K562 (cell line): ENCODE measurements around the gene NPAS1. TPM values are rescaled to one million over a fixed set of nuclear protein-coding genes. Genes with fewer than 3 reads are reported as not detected.
A peak's percentile ranks its signal among the peaks of the same experiment; 100 is the strongest.

ENCODE experiments used
- ATAC-seq: fragments of 200-7000 bp; cut with Tn5 transposase; 3 replicates; pipeline ENCODE4 v1.9.1; 2020; ENCODE audit warnings: moderate library complexity
- BruUV-seq: library from RNA; stranded (reverse); fragments of 400-500 nt; replicated peaks from 2 replicates; lab custom pipeline; 2021; lab: Mats Ljungman, UMichigan
- CTCF ChIA-PET: fragments of 300-600 bp; formaldehyde crosslinking; extraction: SDS; loops from one replicate; lab custom pipeline; 2021; ENCODE audit warnings: low intra/inter-chr PET ratio; lab: Yijun Ruan, JAX
- POLR2A ChIA-PET: fragments of 300-600, 350-650 bp; sonication (Branson Sonifier 250); formaldehyde crosslinking; extraction: SDS; loops from one replicate; lab custom pipeline; 2021; ENCODE audit warnings: antibody characterized with exemption, inconsistent platforms; lab: Yijun Ruan, JAX
- DNase-seq, 4 experiments: peaks; one replicate each; pipeline versions ENCODE4 v3.0.0 to v3.0.0-alpha.2; 2011 to 2018; ENCODE audit warnings: low spot score in 3 of 4, mixed read lengths in 3 of 4; ENCODE audit errors: extremely low read depth in 1 of 4
- FAIRE-seq: peaks from 2 replicates; lab custom pipeline; 2011; peaks lifted over from hg19 to GRCh38; lab: Jason Lieb, UNC
- H2AFZ ChIP-seq: 2 replicates; pipeline ENCODE4 v1.6.0; 2011; ENCODE audit warnings: low read depth, low read length, control low read depth, inconsistent platforms
- H3K27ac ChIP-seq: fragments of 200-600 bp; 3 replicates; pipeline ENCODE4 v1.8.0; 2011; ENCODE audit warnings: low read depth, mild to moderate bottlenecking, control low read depth, inconsistent platforms, low read length, moderate library complexity, mixed read lengths; ENCODE audit errors: extremely low read depth
- H3K27me3 ChIP-seq, 2 experiments: fragments of 300-600 bp in 1 of 2; 2 replicates in 1 of 2; 3 replicates in 1 of 2; pipeline versions ENCODE4 v1.6.0 to v1.8.0; 2011; ENCODE audit warnings: inconsistent platforms in 2 of 2, low read length in 2 of 2, mild to moderate bottlenecking in 1 of 2, mixed read lengths in 1 of 2, moderate library complexity in 1 of 2; ENCODE audit not compliant: control insufficient read depth in 2 of 2, insufficient read depth in 2 of 2
- H3K36me3 ChIP-seq: fragments of 300-600 bp; 3 replicates; pipeline ENCODE4 v1.8.0; 2011; ENCODE audit warnings: mild to moderate bottlenecking, low read length, inconsistent platforms; ENCODE audit not compliant: control insufficient read depth, insufficient read depth
- H3K4me1 ChIP-seq, 2 experiments: fragments of 200-600 bp in 1 of 2; replicated peaks in 1 of 2; 2 replicates in 1 of 2; 3 replicates in 1 of 2; pipeline versions ENCODE4 v1.5.1 to v1.8.0; 2011; ENCODE audit warnings: inconsistent platforms in 2 of 2, low read length in 2 of 2, mild to moderate bottlenecking in 1 of 2, mixed read lengths in 1 of 2, moderate library complexity in 1 of 2; ENCODE audit not compliant: control insufficient read depth in 2 of 2, insufficient read depth in 2 of 2
- H3K4me2 ChIP-seq: 2 replicates; pipeline ENCODE4 v1.6.1; 2011; ENCODE audit warnings: low read length, control low read depth, inconsistent platforms, mixed read lengths; ENCODE audit not compliant: insufficient read depth
- H3K4me3 ChIP-seq: fragments of 200-600 bp; sonication (generic), shearing (Covaris generic); 2 replicates; pipeline ENCODE4 v1.5.1; 2016; ENCODE audit warnings: control low read depth, inconsistent platforms
- H3K79me2 ChIP-seq: fragments of 200-600 bp; 3 replicates; pipeline ENCODE4 v1.8.0; 2011; ENCODE audit warnings: low read length, inconsistent platforms; ENCODE audit not compliant: control insufficient read depth, insufficient read depth
- H3K9ac ChIP-seq, 2 experiments: 2 replicates each; pipeline versions ENCODE4 v1.6.0 to v1.6.1; 2011; ENCODE audit warnings: low read depth in 2 of 2, low read length in 2 of 2, control low read depth in 1 of 2, inconsistent platforms in 1 of 2, mild to moderate bottlenecking in 1 of 2, mixed read lengths in 1 of 2; ENCODE audit not compliant: insufficient read depth in 1 of 2
- H3K9me1 ChIP-seq: one replicate; pipeline ENCODE4 v1.6.0; 2011; ENCODE audit warnings: inconsistent platforms, mild to moderate bottlenecking, low read length, moderate library complexity; ENCODE audit not compliant: control insufficient read depth, insufficient read depth
- H3K9me3 ChIP-seq: replicated peaks from 2 replicates; pipeline ENCODE4 v1.5.1; 2011; ENCODE audit warnings: low read depth, low read length, inconsistent platforms; ENCODE audit not compliant: control insufficient read depth, insufficient read depth
- H4K20me1 ChIP-seq: replicated peaks from 2 replicates; pipeline ENCODE4 v1.6.1; 2011; ENCODE audit warnings: low read length, inconsistent platforms, mixed read lengths; ENCODE audit not compliant: control insufficient read depth, insufficient read depth
- MED1 ChIP-seq: sonication (generic); formaldehyde crosslinking; IDR thresholded peaks from 2 replicates; pipeline ENCODE4 v1.8.1; 2023; ENCODE audit warnings: missing genetic modification reagents, borderline replicate concordance
- RBFOX2 ChIP-seq: fragments of 200-400 bp; formaldehyde crosslinking; IDR thresholded peaks from 2 replicates; pipeline ENCODE4 v1.6.1; 2017; ENCODE audit warnings: low read depth, mild to moderate bottlenecking, low read length, moderate library complexity
- WGBS: fragments of 100-300 bp; shearing (Covaris generic); methylation state at CpG from one replicate; pipeline ENCODE4 v1.1.6; 2016; ENCODE audit warnings: low coverage, mixed read lengths; ENCODE audit not compliant: insufficient coverage; ENCODE audit errors: missing lambda C conversion rate; 5-methylcytosine and 5-hydroxymethylcytosine counted together
- in situ Hi-C: fragments of 300-500 bp; cut with MboI; formaldehyde crosslinking; loops from 4 replicates; pipeline ENCODE4 v1.15.0; 2018; ENCODE audit warnings: inconsistent platforms, mixed read lengths
- intact Hi-C: fragments of 100-400 bp; cut with micrococcal nuclease; formaldehyde crosslinking; loops from 2 replicates; pipeline ENCODE4 v1.14.2; 2022
- polyA plus RNA-seq, 8 experiments: library from polyadenylated mRNA; depleted of rRNA in 4 of 8; stranded (reverse) in 5 of 8; unstranded in 3 of 8; fragments of >200 nt; fragmentation: Nextera tagmentation in 2 of 8; fragmentation: Illumina TruSeq in 1 of 8; extraction: Ambion mirVana in 2 of 8; extraction: Trizol in 1 of 8; gene quantifications; 2 replicates each; pipeline versions ENCODE4 v1.2.1 to v1.2.3, GENCODE V29; 2011 to 2014; ENCODE audit warnings: inconsistent platforms in 1 of 8, missing spikeins in 1 of 8
- total RNA-seq, 7 experiments: library from RNA; depleted of rRNA in 6 of 7; stranded (reverse); fragments of >200 nt in 6 of 7; fragmentation: Illumina TruSeq in 2 of 7; extraction: Trizol in 2 of 7; gene quantifications; 2 replicates each; pipeline versions ENCODE4 v1.2.1 to v1.2.3, GENCODE V29; 2011 to 2021; ENCODE audit warnings: low replicate concordance in 1 of 7

The NPAS1 gene
- total and polyA plus RNA-seq, 9 of the 15 experiments (the other 6 are each of a cell fraction or from before 2014, with no cell fraction given) = 0.58 to 5.3 (median 2.0) TPM; not detected in 2

DNA sequence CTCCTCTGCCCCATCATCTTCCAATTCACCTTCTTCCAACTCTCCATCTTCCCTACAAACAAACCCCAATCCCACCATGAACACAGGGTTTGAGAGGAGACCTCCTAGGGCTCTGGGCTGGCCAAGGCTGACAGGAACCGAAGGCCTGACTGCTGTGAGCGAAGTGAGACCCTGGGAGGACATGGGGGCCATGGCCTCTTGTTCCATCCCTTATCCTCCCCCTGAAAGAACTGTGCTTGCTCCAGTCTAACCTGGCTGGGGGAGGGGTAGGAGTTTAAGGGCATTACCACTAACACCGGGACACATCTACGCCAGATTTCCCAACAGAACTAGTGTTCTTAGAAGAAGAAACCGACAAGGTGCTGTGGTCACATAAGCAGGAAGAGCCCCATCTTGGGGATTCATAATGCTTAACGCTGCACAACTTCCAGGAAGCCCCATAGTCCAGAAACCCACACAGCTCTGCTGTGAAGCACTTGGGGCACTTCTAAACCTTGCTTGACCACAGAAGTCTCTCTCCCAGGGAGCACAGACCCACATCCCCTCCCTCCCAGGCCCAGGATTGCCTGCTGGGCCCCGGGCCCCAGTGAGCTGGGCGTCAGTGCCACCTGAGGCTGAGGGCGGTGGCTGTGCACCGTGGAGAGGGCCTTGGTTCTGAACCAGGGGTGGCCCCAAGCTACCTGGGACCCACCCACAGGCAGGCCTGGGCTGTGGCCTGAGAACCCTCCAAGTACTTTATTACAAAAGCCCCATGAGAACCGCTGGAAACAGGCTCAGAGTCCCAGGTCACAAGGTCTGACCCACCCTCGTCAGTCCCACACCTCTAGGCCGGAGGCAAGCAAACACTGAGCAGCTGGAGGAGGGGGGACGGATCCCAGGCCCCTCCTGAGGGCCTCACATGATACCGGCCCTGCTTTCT is 75.2 kb downstream of the NPAS1 start:
- H2AFZ ChIP-seq = no peak overlapping the region
- intact Hi-C loops = no loop called here
- in situ Hi-C loops = no loop called here
- H3K36me3 ChIP-seq = peaks cover 84% of the 10 kb centered on the region; the same call in 2 of the 3 replicates
- H3K4me2 ChIP-seq = no peak overlapping the region
- whole genome bisulfite sequencing = 82% methylated on average over 14 of the region's 15 CpGs
- peak overlapping the region in 1 of 2 experiments; percentile 84; a peak in 2 of 4 replicates for H3K9ac ChIP-seq
- no peaks in the 10 kb centered on the region for H3K27me3 ChIP-seq
- no peaks in the 10 kb centered on the region for H3K9me3 ChIP-seq
- POLR2A ChIA-PET = interaction anchor here (0.9 to 2.7 kb wide), 7 partner anchors 10 to 60 kb away, joined by 3 to 13 read pairs (median 4); partner anchors contain the start of gene ZC3H4
- DNase-seq (no peak), ATAC-seq (no peak), FAIRE-seq (no peak)
- TF ChIP-seq MED1 (CRISPR knock-in tag) (no peak), RBFOX2 (peak; percentile 35)
- H3K9me1 ChIP-seq = no peaks in the 10 kb centered on the region
- peak overlapping the region; percentile 15; the same call in 2 of the 3 replicates for H3K27ac ChIP-seq
- H3K79me2 ChIP-seq = peaks cover 61% of the 10 kb centered on the region
- CTCF ChIA-PET = no interaction called here
- H4K20me1 ChIP-seq = no peaks in the 10 kb centered on the region
- peaks cover 10 to 29% of the 10 kb centered on the region in 2 experiments; a peak in 4 of 5 replicates for H3K4me1 ChIP-seq
- no TSS peak for BruUV-seq
- no peak overlapping the region for H3K4me3 ChIP-seq

Other genes starting within 250 kb of the NPAS1 start
Only the 7 nearest of the 8 such genes appear.
- gene SLC1A5, start 231.2 kb upstream of the NPAS1 start, total RNA-seq (2014; rRNA removed) = 257 and 266 TPM in 2 replicates
- gene SLC1A5, start 231.2 kb upstream of the NPAS1 start, total RNA-seq (2014; rRNA removed; fragmentation: Illumina TruSeq; extraction: Trizol) = 77.5 and 94.9 TPM in 2 replicates
- 113 and 122 TPM in 2 replicates for gene SLC1A5, start 231.2 kb upstream of the NPAS1 start, total RNA-seq (2015; rRNA removed; fragmentation: Illumina TruSeq; extraction: Trizol)
- gene SLC1A5, start 231.2 kb upstream of the NPAS1 start, total RNA-seq (2021) = 398 and 417 TPM in 2 replicates
- gene SLC1A5, start 231.2 kb upstream of the NPAS1 start, polyA plus RNA-seq (2011; rRNA removed) = 134 and 227 TPM in 2 replicates
- gene SLC1A5, start 231.2 kb upstream of the NPAS1 start, polyA plus RNA-seq (2014; fragmentation: Illumina TruSeq; extraction: Trizol) = 250 and 336 TPM in 2 replicates
- 10 to 100 TPM; 31.2 to 42.0 TPM for gene SLC1A5, start 231.2 kb upstream of the NPAS1 start, polyA plus RNA-seq (2014; fragmentation: Nextera tagmentation; extraction: Ambion mirVana)
- 169 and 256 TPM in 2 replicates for gene SLC1A5, start 231.2 kb upstream of the NPAS1 start, polyA plus RNA-seq (2014; rRNA removed)
- 294 and 338 TPM in 2 replicates for gene AP2S1, start 169.0 kb upstream of the NPAS1 start, total RNA-seq (2014; rRNA removed)
- gene AP2S1, start 169.0 kb upstream of the NPAS1 start, total RNA-seq (2014; rRNA removed; fragmentation: Illumina TruSeq; extraction: Trizol) = 95.3 and 97.5 TPM in 2 replicates
- 131 and 143 TPM in 2 replicates for gene AP2S1, start 169.0 kb upstream of the NPAS1 start, total RNA-seq (2015; rRNA removed; fragmentation: Illumina TruSeq; extraction: Trizol)
- gene AP2S1, start 169.0 kb upstream of the NPAS1 start, total RNA-seq (2021) = 254 and 263 TPM in 2 replicates
- gene AP2S1, start 169.0 kb upstream of the NPAS1 start, polyA plus RNA-seq (2011; rRNA removed) = 136 and 171 TPM in 2 replicates
- gene AP2S1, start 169.0 kb upstream of the NPAS1 start, polyA plus RNA-seq (2014; fragmentation: Illumina TruSeq; extraction: Trizol) = 118 and 172 TPM in 2 replicates
- gene AP2S1, start 169.0 kb upstream of the NPAS1 start, polyA plus RNA-seq (2014; fragmentation: Nextera tagmentation; extraction: Ambion mirVana) = 10 to 100 TPM; 32.4 to 72.0 TPM
- gene AP2S1, start 169.0 kb upstream of the NPAS1 start, polyA plus RNA-seq (2014; rRNA removed) = 196 and 212 TPM in 2 replicates
- gene ARHGAP35, start 158.8 kb upstream of the NPAS1 start, total RNA-seq (2014; rRNA removed) = 10.2 and 13.8 TPM in 2 replicates
- gene ARHGAP35, start 158.8 kb upstream of the NPAS1 start, total RNA-seq (2014; rRNA removed; fragmentation: Illumina TruSeq; extraction: Trizol) = 13.9 TPM in 2 replicates
- 16.0 and 16.2 TPM in 2 replicates for gene ARHGAP35, start 158.8 kb upstream of the NPAS1 start, total RNA-seq (2015; rRNA removed; fragmentation: Illumina TruSeq; extraction: Trizol)
- gene ARHGAP35, start 158.8 kb upstream of the NPAS1 start, total RNA-seq (2021) = 24.5 and 26.4 TPM in 2 replicates
- 9.8 and 10.2 TPM in 2 replicates for gene ARHGAP35, start 158.8 kb upstream of the NPAS1 start, polyA plus RNA-seq (2011; rRNA removed)
- gene ARHGAP35, start 158.8 kb upstream of the NPAS1 start, polyA plus RNA-seq (2014; fragmentation: Illumina TruSeq; extraction: Trizol) = 15.7 and 18.6 TPM in 2 replicates
- gene ARHGAP35, start 158.8 kb upstream of the NPAS1 start, polyA plus RNA-seq (2014; fragmentation: Nextera tagmentation; extraction: Ambion mirVana) = 1 to 10 TPM in 1 of 2 experiments, under 1 TPM in 1; 0.27 to 1.1 TPM
- gene ARHGAP35, start 158.8 kb upstream of the NPAS1 start, polyA plus RNA-seq (2014; rRNA removed) = 7.6 and 9.4 TPM in 2 replicates
- 95.2 and 166 TPM in 2 replicates for gene TMEM160, start 28.8 kb downstream of the NPAS1 start, total RNA-seq (2014; rRNA removed)
- 0.64 and 2.4 TPM in 2 replicates for gene TMEM160, start 28.8 kb downstream of the NPAS1 start, total RNA-seq (2014; rRNA removed; fragmentation: Illumina TruSeq; extraction: Trizol)
- gene TMEM160, start 28.8 kb downstream of the NPAS1 start, total RNA-seq (2015; rRNA removed; fragmentation: Illumina TruSeq; extraction: Trizol) = 2.4 and 4.4 TPM in 2 replicates
- gene TMEM160, start 28.8 kb downstream of the NPAS1 start, total RNA-seq (2021) = 77.6 and 79.5 TPM in 2 replicates
- gene TMEM160, start 28.8 kb downstream of the NPAS1 start, polyA plus RNA-seq (2011; rRNA removed) = 8.7 and 14.0 TPM in 2 replicates
- 1.4 TPM in 1 of 2 replicates, not detected in the other for gene TMEM160, start 28.8 kb downstream of the NPAS1 start, polyA plus RNA-seq (2014; fragmentation: Illumina TruSeq; extraction: Trizol)
- gene TMEM160, start 28.8 kb downstream of the NPAS1 start, polyA plus RNA-seq (2014; fragmentation: Nextera tagmentation; extraction: Ambion mirVana) = under 1 TPM; 0.10 to 0.25 TPM
- gene TMEM160, start 28.8 kb downstream of the NPAS1 start, polyA plus RNA-seq (2014; rRNA removed) = 85.9 and 90.7 TPM in 2 replicates
- gene ZC3H4, start 93.9 kb downstream of the NPAS1 start, total RNA-seq (2014; rRNA removed) = 18.3 and 26.0 TPM in 2 replicates
- gene ZC3H4, start 93.9 kb downstream of the NPAS1 start, total RNA-seq (2014; rRNA removed; fragmentation: Illumina TruSeq; extraction: Trizol) = 19.6 and 24.1 TPM in 2 replicates
- 13.2 and 19.1 TPM in 2 replicates for gene ZC3H4, start 93.9 kb downstream of the NPAS1 start, total RNA-seq (2015; rRNA removed; fragmentation: Illumina TruSeq; extraction: Trizol)
- gene ZC3H4, start 93.9 kb downstream of the NPAS1 start, total RNA-seq (2021) = 59.5 and 75.6 TPM in 2 replicates
- 4.0 and 5.3 TPM in 2 replicates for gene ZC3H4, start 93.9 kb downstream of the NPAS1 start, polyA plus RNA-seq (2011; rRNA removed)
- 33.5 and 33.7 TPM in 2 replicates for gene ZC3H4, start 93.9 kb downstream of the NPAS1 start, polyA plus RNA-seq (2014; fragmentation: Illumina TruSeq; extraction: Trizol)
- 1 to 10 TPM; 2.2 to 8.0 TPM for gene ZC3H4, start 93.9 kb downstream of the NPAS1 start, polyA plus RNA-seq (2014; fragmentation: Nextera tagmentation; extraction: Ambion mirVana)
- gene ZC3H4, start 93.9 kb downstream of the NPAS1 start, polyA plus RNA-seq (2014; rRNA removed) = 14.4 and 17.6 TPM in 2 replicates
- gene SAE1, start 111.0 kb downstream of the NPAS1 start, total RNA-seq (2014; rRNA removed) = 194 and 213 TPM in 2 replicates
- gene SAE1, start 111.0 kb downstream of the NPAS1 start, total RNA-seq (2014; rRNA removed; fragmentation: Illumina TruSeq; extraction: Trizol) = 215 and 244 TPM in 2 replicates
- gene SAE1, start 111.0 kb downstream of the NPAS1 start, total RNA-seq (2015; rRNA removed; fragmentation: Illumina TruSeq; extraction: Trizol) = 220 and 231 TPM in 2 replicates
- 205 and 217 TPM in 2 replicates for gene SAE1, start 111.0 kb downstream of the NPAS1 start, total RNA-seq (2021)
- gene SAE1, start 111.0 kb downstream of the NPAS1 start, polyA plus RNA-seq (2011; rRNA removed) = 199 and 297 TPM in 2 replicates
- gene SAE1, start 111.0 kb downstream of the NPAS1 start, polyA plus RNA-seq (2014; fragmentation: Illumina TruSeq; extraction: Trizol) = 293 and 299 TPM in 2 replicates
- gene SAE1, start 111.0 kb downstream of the NPAS1 start, polyA plus RNA-seq (2014; fragmentation: Nextera tagmentation; extraction: Ambion mirVana) = 100 to 1,000 TPM in 1 of 2 experiments, 10 to 100 TPM in 1; 82.8 to 133 TPM
- 250 and 273 TPM in 2 replicates for gene SAE1, start 111.0 kb downstream of the NPAS1 start, polyA plus RNA-seq (2014; rRNA removed)
- 25.2 and 26.9 TPM in 2 replicates for gene BBC3, start 211.4 kb downstream of the NPAS1 start, total RNA-seq (2014; rRNA removed)
- gene BBC3, start 211.4 kb downstream of the NPAS1 start, total RNA-seq (2014; rRNA removed; fragmentation: Illumina TruSeq; extraction: Trizol) = 3.5 and 4.1 TPM in 2 replicates
- gene BBC3, start 211.4 kb downstream of the NPAS1 start, total RNA-seq (2015; rRNA removed; fragmentation: Illumina TruSeq; extraction: Trizol) = 5.3 and 5.4 TPM in 2 replicates
- 20.3 and 30.7 TPM in 2 replicates for gene BBC3, start 211.4 kb downstream of the NPAS1 start, total RNA-seq (2021)
- 4.8 and 4.9 TPM in 2 replicates for gene BBC3, start 211.4 kb downstream of the NPAS1 start, polyA plus RNA-seq (2011; rRNA removed)
- 2.0 and 11.7 TPM in 2 replicates for gene BBC3, start 211.4 kb downstream of the NPAS1 start, polyA plus RNA-seq (2014; fragmentation: Illumina TruSeq; extraction: Trizol)
- gene BBC3, start 211.4 kb downstream of the NPAS1 start, polyA plus RNA-seq (2014; fragmentation: Nextera tagmentation; extraction: Ambion mirVana) = under 1 TPM; 0.15 to 0.32 TPM
- 21.6 and 22.5 TPM in 2 replicates for gene BBC3, start 211.4 kb downstream of the NPAS1 start, polyA plus RNA-seq (2014; rRNA removed)